Mesothelial cell of epicardium (in vitro differentiated cells): ENCODE data around the gene SCUBE2. TPM values are rescaled to one million over a fixed set of nuclear protein-coding genes. Genes with fewer than 3 reads are reported as not detected.

Source experiments
- DNase-seq, 2 experiments: peaks; one replicate each; pipeline ENCODE4 v3.0.0; 2021; ENCODE audit warnings: low spot score in 2 of 2; ENCODE audit not compliant: unreplicated experiment in 2 of 2
- H3K27ac Mint-ChIP-seq: 2 replicates; pipeline ENCODE4 v1.8.0; 2021; ENCODE audit warnings: mixed read lengths
- H3K27me3 Mint-ChIP-seq: 2 replicates; pipeline ENCODE4 v1.8.0; 2021; ENCODE audit warnings: low read depth, mixed read lengths
- H3K36me3 Mint-ChIP-seq: 2 replicates; pipeline ENCODE4 v1.8.0; 2021; ENCODE audit warnings: mixed read lengths
- H3K4me1 Mint-ChIP-seq: 2 replicates; pipeline ENCODE4 v1.8.0; 2021; ENCODE audit warnings: mixed read lengths
- H3K4me3 Mint-ChIP-seq: 2 replicates; pipeline ENCODE4 v1.8.0; 2021; ENCODE audit warnings: mild to moderate bottlenecking, moderate library complexity, mixed read lengths
- H3K9me3 Mint-ChIP-seq: 2 replicates; pipeline ENCODE4 v1.8.0; 2021; ENCODE audit warnings: mixed read lengths
- CTCF ChIP-seq: fragments of 200-600 bp; sonication (generic); IDR thresholded peaks from one replicate; pipeline ENCODE4 v1.5.0; 2021; ENCODE audit warnings: antibody characterized with exemption; ENCODE audit not compliant: unreplicated experiment
- total RNA-seq: library from RNA; stranded (reverse); gene quantifications from 3 replicates; pipeline ENCODE4 v1.2.1, GENCODE V29; 2021

The SCUBE2 gene
- total RNA-seq, 1 donor from 2014 or later, result 1.1 TPM

GRCh38 chr11:9039863-9040262, 51.5 kb downstream of the SCUBE2 start:
- Mint-ChIP-seq H3K36me3 (no peaks in the 10 kb centered on the region), H3K27ac (no peak overlapping the region), H3K4me1 (no peaks in the 10 kb centered on the region), H3K4me3 (no peak overlapping the region), H3K27me3 (no peaks in the 10 kb centered on the region), H3K9me3 (no peaks in the 10 kb centered on the region)
- no peak for DNase-seq
- TF ChIP-seq CTCF, result no peak

GRCh38 chr11:9039198-9039597, 52.2 kb downstream of the SCUBE2 start:
- Mint-ChIP-seq H3K27ac (no peak overlapping the region), H3K4me3 (no peak overlapping the region)
- no peak for DNase-seq

GRCh38 chr11:9038541-9038940, 52.9 kb downstream of the SCUBE2 start:
- no peaks in the 10 kb centered on the region for H3K9me3 Mint-ChIP-seq
- H3K36me3 Mint-ChIP-seq, result no peaks in the 10 kb centered on the region
- no peak overlapping the region for H3K27ac Mint-ChIP-seq
- no peak for DNase-seq
- H3K27me3 Mint-ChIP-seq, result no peaks in the 10 kb centered on the region
- no peaks in the 10 kb centered on the region for H3K4me1 Mint-ChIP-seq
- no peak overlapping the region for H3K4me3 Mint-ChIP-seq
- no peak for TF ChIP-seq CTCF

More at GRCh38 chr11:9039198-9039597, 52.2 kb downstream of the SCUBE2 start:
- H3K4me1 Mint-ChIP-seq, result no peaks in the 10 kb centered on the region
- H3K27me3 Mint-ChIP-seq, result no peaks in the 10 kb centered on the region
- TF ChIP-seq CTCF, result no peak
- no peaks in the 10 kb centered on the region for H3K9me3 Mint-ChIP-seq
- no peaks in the 10 kb centered on the region for H3K36me3 Mint-ChIP-seq

- H3K36me3 Mint-ChIP-seq, result no peaks in the 10 kb centered on the region
- no peak overlapping the region for H3K4me3 Mint-ChIP-seq
- TF ChIP-seq CTCF, result no peak
- no peaks in the 10 kb centered on the region for H3K4me1 Mint-ChIP-seq
- no peaks in the 10 kb centered on the region for H3K9me3 Mint-ChIP-seq
- H3K27me3 Mint-ChIP-seq, result no peaks in the 10 kb centered on the region
- no peak for DNase-seq
- H3K27ac Mint-ChIP-seq, result no peak overlapping the region
Observed at GRCh38 chr11:9037963-9038362, 53.4 kb downstream of the SCUBE2 start.

GRCh38 chr11:9037046-9037780, 54.2 kb downstream of the SCUBE2 start:
- TF ChIP-seq CTCF, result no peak
- H3K27ac Mint-ChIP-seq, result no peak overlapping the region
- H3K4me3 Mint-ChIP-seq, result no peak overlapping the region
- no peaks in the 10 kb centered on the region for H3K36me3 Mint-ChIP-seq
- no peak for DNase-seq
- H3K4me1 Mint-ChIP-seq, result no peaks in the 10 kb centered on the region
- H3K9me3 Mint-ChIP-seq, result no peaks in the 10 kb centered on the region
- no peaks in the 10 kb centered on the region for H3K27me3 Mint-ChIP-seq

- H3K4me1 Mint-ChIP-seq, result peaks cover 6% of the 10 kb centered on the region
- no peaks in the 10 kb centered on the region for H3K27me3 Mint-ChIP-seq
- DNase-seq, result no peak
- H3K4me3 Mint-ChIP-seq, result no peak overlapping the region
- TF ChIP-seq CTCF, result no peak
- no peaks in the 10 kb centered on the region for H3K9me3 Mint-ChIP-seq
- no peaks in the 10 kb centered on the region for H3K36me3 Mint-ChIP-seq
- H3K27ac Mint-ChIP-seq, result no peak overlapping the region
Observed at GRCh38 chr11:9030601-9031000, 60.8 kb downstream of the SCUBE2 start.
